ENCODE results near the gene NBEA.

DNA sequence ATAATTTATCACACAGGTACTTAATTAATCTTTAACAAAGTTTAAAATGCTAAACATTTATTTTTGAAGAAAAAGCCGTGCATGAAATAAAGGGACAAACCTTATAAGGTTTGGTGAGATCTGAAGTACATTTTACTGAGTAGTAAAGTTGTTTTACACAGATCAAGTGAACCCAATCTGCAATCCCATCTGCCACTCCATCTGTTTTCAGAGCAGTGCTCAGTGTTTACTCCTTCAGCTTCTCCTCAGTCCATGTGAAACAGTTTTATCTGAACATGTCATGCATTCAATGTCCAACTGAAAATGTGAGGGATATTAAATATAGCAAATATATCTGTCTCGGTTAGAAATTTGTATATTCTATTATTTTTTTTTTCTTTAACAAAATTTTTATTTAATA is 367.6 kb downstream of the NBEA start:
- TF ChIP-seq RCOR1 (IDR thresholded peaks at IDR 0.05; ENCODE audit: low read depth, low read length) (no peak), CEBPB (IDR thresholded peaks at IDR 0.05) (no peak), JUN (IDR thresholded peaks at IDR 0.05) (no peak), POLR2A (IDR thresholded peaks at IDR 0.05; ENCODE audit: low read length) (no peak)

All from A549 (cell line).